NOMO-1 treated with DMSO at 0.1 percent for 48 hours (cell line): Measurements from ENCODE around the gene SPATA31C1.
"Not testable (repeated sequence)": the region's sequence is repeated elsewhere in the genome, so short reads cannot be mapped to it uniquely, and the experiment has no call there.

ENCODE experiments used
- DNase-seq: peaks from one replicate; lab custom pipeline; 2025; ENCODE audit not compliant: unreplicated experiment; lab: John Stamatoyannopoulos, UW

Gene SPATA31C1

DNA sequence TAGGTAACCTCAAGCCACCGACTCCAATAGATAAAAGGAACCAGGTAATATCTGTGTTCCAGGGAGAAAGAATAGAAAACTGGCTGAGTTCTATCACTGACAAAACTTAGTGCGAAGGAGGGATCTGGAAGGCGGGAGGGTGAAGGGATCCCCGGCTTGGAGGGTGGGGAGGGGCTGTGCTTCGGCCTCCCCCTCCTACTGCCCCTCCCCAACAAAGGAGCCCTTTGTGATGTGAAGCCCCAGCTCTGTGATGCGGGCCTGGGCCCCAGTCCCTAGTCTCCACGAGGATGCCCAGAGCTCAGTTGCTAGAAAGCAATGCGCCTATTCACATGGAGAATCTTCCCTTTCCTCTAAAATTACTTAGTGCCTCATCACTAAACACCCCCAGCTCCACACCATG, at the start of gene SPATA31C1:
SPATA31C1 (plus strand) TSS at position 301 of the 400 bp plus-strand sequence.
- not testable (repeated sequence) for DNase-seq

DNA sequence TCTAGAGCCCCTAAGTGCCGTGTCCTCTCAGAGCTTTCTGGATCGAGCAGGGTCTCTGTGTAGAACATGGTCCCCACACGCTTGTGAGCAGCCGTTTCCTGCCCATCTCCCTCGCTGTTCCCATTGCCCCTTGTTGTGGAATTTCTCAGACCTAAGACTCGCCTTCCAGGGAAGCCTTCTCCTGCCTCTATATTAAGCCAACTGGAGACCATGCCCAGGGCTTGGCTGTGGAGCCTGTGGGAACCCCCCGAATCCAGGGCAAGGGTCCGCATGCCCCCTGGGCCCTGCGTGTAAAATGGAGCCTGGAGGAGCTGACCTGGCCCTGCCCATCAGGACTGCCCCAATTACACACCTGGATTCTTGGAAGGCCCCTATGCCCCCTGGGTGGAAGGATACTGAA, 49.6 kb upstream of the SPATA31C1 start:
- no peak for DNase-seq

GRCh38 chr9:87868635-87869034, 49.1 kb upstream of the SPATA31C1 start:
- no peak for DNase-seq

DNA sequence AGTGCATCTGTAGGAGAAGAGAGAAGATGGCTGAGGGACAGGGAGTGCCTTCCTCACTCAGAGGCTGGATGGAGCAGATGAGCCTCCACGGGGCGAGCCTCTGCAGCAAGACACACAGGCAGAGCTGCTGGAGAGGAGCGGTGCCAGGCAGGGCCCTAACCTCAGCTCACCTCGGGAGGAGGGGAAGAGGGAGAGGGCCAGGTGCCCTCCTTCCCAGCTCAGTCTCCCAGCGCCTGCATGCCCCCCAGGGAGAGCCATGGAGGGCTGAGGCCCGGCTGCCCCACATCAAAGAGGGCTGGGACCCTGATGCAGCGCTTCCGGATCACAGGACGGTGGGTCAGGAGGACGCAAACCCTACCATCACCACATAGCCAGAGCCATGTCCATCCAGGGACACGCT, 48.7 kb upstream of the SPATA31C1 start:
- no peak for DNase-seq

- DNase-seq, result no peak
Observed at GRCh38 chr9:87871425-87872078, 46.2 kb upstream of the SPATA31C1 start.

- no peak for DNase-seq
Observed at GRCh38 chr9:87872079-87872624, 45.6 kb upstream of the SPATA31C1 start.

- DNase-seq, result no peak
Observed at GRCh38 chr9:87873607-87874303, 44.0 kb upstream of the SPATA31C1 start.

- DNase-seq, result peak; percentile 24
Observed at GRCh38 chr9:87874304-87874623, 43.5 kb upstream of the SPATA31C1 start.

DNA sequence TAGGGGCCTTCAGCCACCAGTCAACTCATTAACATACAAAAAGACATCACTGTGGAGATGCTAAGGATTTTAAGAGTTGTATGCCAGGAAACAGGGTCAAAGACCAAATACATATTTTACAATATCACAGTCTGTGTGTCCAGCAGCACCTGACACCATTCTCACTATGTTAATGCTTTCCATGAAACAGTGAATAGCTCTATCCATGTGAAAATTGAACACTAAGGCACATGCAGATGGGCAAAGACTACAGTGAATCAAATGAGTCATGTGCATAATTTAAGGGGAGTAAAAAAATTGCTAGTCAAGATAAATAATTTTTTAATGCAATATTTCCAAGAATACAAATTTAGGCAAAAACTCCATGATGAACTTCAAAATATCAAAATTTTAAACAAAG, 42.7 kb upstream of the SPATA31C1 start:
- DNase-seq, result no peak

GRCh38 chr9:87875831-87876545, 41.8 kb upstream of the SPATA31C1 start:
- no peak for DNase-seq

DNA sequence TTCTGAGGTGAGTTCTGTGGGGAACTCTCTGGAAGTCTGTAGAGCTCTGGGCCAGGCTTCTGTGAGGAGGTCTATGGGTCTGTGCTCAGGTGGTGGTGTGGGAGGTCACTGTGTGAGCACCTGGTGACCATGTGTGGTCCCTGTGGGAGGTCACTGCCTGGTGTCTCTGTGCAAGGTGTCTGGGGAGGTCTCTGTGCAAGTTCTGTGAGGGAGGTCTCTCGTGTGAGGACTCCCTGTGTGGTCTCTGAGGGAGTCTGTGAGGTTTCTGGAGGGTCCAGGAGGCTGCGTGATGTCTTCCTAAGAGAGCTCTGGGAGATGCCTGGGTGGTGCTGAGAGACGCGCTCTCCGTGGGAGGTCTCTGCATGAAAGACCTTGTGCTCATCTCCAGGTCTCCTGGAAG, 41.1 kb upstream of the SPATA31C1 start:
- no peak for DNase-seq

- peak; percentile 15 for DNase-seq
Observed at GRCh38 chr9:87878989-87879511, 38.7 kb upstream of the SPATA31C1 start.

DNA sequence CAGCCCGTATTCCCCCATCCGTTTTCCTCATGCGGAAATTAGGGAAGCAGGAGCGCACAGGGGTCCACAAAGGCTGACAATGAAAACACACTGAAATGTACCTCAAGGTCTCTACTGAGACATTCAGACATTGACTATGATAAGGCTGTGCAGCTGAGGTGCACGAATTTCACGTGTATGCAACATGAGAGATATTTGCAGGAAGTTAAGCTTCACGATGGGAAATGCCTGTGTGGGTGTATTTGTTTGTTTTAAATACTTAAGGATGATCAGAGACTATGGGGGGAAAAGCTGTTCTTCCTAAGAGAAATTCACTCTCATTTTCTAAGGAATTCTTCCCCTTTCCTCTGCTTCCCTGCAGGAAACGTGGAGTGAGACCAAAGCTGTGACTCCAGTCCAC, 37.6 kb upstream of the SPATA31C1 start:
- DNase-seq, result no peak

GRCh38 chr9:87880683-87881082, 37.1 kb upstream of the SPATA31C1 start:
- no peak for DNase-seq

- no peak for DNase-seq
Observed at GRCh38 chr9:87882627-87883026, 35.1 kb upstream of the SPATA31C1 start, which contains the start of gene SPATA31E1. Gene SPATA31E1, plus strand, starts transcription at chr9:87882877. Its CDS starts 15 bp downstream, at chr9:87882892.

GRCh38 chr9:87883274-87883673, 34.5 kb upstream of the SPATA31C1 start:
- no peak for DNase-seq

GRCh38 chr9:87883990-87884389, 33.8 kb upstream of the SPATA31C1 start:
- no peak for DNase-seq

DNA sequence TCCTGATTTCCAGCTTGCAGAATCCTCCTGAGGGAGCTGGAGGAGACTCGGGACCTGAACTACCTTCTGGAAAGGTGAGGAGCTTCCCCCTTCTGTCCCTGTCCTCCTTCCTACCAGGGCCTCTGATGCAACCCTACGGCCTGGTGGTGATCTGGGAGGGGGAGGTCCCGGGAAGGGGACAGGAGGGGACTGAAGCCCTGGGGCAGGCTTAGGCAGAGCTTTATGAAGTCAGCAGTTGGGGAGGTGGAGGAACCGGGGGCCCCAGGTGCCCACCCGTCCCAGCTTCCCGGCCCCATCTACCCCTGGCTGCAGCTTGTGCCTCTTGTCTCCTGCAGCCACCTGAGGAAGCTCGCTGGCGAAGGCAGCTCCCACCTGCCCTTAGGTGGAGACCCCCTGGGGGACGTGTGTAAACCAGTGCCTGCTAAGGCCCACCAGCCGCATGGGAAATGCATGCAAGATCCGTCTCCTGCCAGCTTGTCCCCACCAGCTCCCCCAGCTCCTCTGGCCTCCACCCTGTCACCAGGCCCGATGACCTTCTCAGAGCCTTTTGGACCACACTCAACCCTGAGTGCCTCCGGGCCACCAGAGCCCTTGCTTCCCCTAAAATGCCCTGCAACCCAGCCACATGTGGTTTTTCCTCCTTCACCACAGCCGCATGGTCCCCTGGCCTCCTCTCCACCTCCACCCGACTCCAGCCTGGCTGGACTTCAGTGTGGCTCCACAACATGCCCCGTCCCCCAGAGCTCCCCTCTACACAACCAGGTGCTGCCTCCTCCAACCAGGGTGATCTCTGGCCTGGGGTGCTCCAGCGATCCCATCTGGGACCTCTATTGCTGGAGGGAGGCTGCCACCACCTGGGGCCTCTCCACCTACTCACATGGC, 32.9 kb upstream of the SPATA31C1 start:
- DNase-seq, result no peak

- DNase-seq, result no peak
Observed at GRCh38 chr9:87885484-87886189, 32.1 kb upstream of the SPATA31C1 start.
